ENCODE measurements around the gene ANO2. TPM values are rescaled to one million over a fixed set of nuclear protein-coding genes. Genes with fewer than 3 reads are reported as not detected.

Gene ANO2
- total and polyA plus RNA-seq, 5 donors from 2014 or later: 0.10 TPM; not detected in 4

- Mint-ChIP-seq H3K27ac (no peak overlapping the region), H3K4me3 (no peak overlapping the region), H3K27me3 (peaks cover 4% of the 10 kb centered on the region), H3K4me1 (no peaks in the 10 kb centered on the region), H3K36me3 (no peaks in the 10 kb centered on the region), H3K9me3 (peaks cover 0 to 5% (median 0%) of the 10 kb centered on the region in 7 donors)
- H3K4me1 ChIP-seq (ENCODE audit: control insufficient read depth, insufficient read depth, low read length, poor library complexity, severe bottlenecking): no peaks in the 10 kb centered on the region
- no peaks in the 10 kb centered on the region for H3K27me3 ChIP-seq (ENCODE audit: control insufficient read depth, insufficient read depth, low read length)
- H3K9me3 ChIP-seq (ENCODE audit: control insufficient read depth in 2 of 2, low read length in 2 of 2): no peaks in the 10 kb centered on the region
- H3K4me3 ChIP-seq (ENCODE audit: low read depth, low read length): no peak overlapping the region
- H3K36me3 ChIP-seq (ENCODE audit: control insufficient read depth, insufficient read depth, low read length): no peaks in the 10 kb centered on the region
- no peak overlapping the region for H3K27ac ChIP-seq (ENCODE audit: insufficient read depth, low read length, poor library complexity, severe bottlenecking)
- DNase-seq: no peak
- ATAC-seq (ENCODE audit: low read depth in 2 of 2): no peak
These were observed 138.5 kb downstream of the ANO2 start for GRCh38 chr12:5806371-5807089.

GRCh38 chr12:5803532-5803931 lies 141.5 kb downstream of the ANO2 start:
- H3K27ac Mint-ChIP-seq: no peak overlapping the region
- Histone ChIP-seq H3K27ac (ENCODE audit: insufficient read depth, low read length, poor library complexity, severe bottlenecking) (no peak overlapping the region), H3K4me1 (ENCODE audit: control insufficient read depth, insufficient read depth, low read length, poor library complexity, severe bottlenecking) (no peaks in the 10 kb centered on the region), H3K4me3 (ENCODE audit: low read depth, low read length) (no peak overlapping the region), H3K27me3 (ENCODE audit: control insufficient read depth, insufficient read depth, low read length) (no peaks in the 10 kb centered on the region), H3K36me3 (ENCODE audit: control insufficient read depth, insufficient read depth, low read length) (no peaks in the 10 kb centered on the region), H3K9me3 (ENCODE audit: control insufficient read depth in 2 of 2, low read length in 2 of 2) (no peaks in the 10 kb centered on the region)
- H3K4me1 Mint-ChIP-seq: no peaks in the 10 kb centered on the region
- H3K4me3 Mint-ChIP-seq: no peak overlapping the region
- DNase-seq: no peak
- no peaks in the 10 kb centered on the region for H3K27me3 Mint-ChIP-seq
- no peaks in the 10 kb centered on the region for H3K36me3 Mint-ChIP-seq
- no peak for ATAC-seq (ENCODE audit: low read depth in 2 of 2)
- H3K9me3 Mint-ChIP-seq: peaks cover 0 to 5% (median 0%) of the 10 kb centered on the region in 7 donors

- ATAC-seq (ENCODE audit: low read depth in 2 of 2): no peak
- H3K27ac Mint-ChIP-seq: peak overlapping the region in 1 of 3 donors; percentile 17
These were observed 146.6 kb downstream of the ANO2 start for GRCh38 chr12:5798242-5799015.

GRCh38 chr12:5797661-5798060 lies 147.4 kb downstream of the ANO2 start:
- Mint-ChIP-seq H3K9me3 (peaks cover 0 to 3% (median 0%) of the 10 kb centered on the region in 7 donors), H3K36me3 (no peaks in the 10 kb centered on the region), H3K27me3 (no peaks in the 10 kb centered on the region), H3K4me1 (no peaks in the 10 kb centered on the region), H3K4me3 (no peak overlapping the region), H3K27ac (no peak overlapping the region)
- Histone ChIP-seq H3K9me3 (ENCODE audit: control insufficient read depth in 2 of 2, low read length in 2 of 2) (no peaks in the 10 kb centered on the region), H3K36me3 (ENCODE audit: control insufficient read depth, insufficient read depth, low read length) (no peaks in the 10 kb centered on the region), H3K27ac (ENCODE audit: insufficient read depth, low read length, poor library complexity, severe bottlenecking) (no peak overlapping the region), H3K4me1 (ENCODE audit: control insufficient read depth, insufficient read depth, low read length, poor library complexity, severe bottlenecking) (no peaks in the 10 kb centered on the region), H3K4me3 (ENCODE audit: low read depth, low read length) (no peak overlapping the region), H3K27me3 (ENCODE audit: control insufficient read depth, insufficient read depth, low read length) (no peaks in the 10 kb centered on the region)
- ATAC-seq (ENCODE audit: low read depth in 2 of 2) (no peak), DNase-seq (no peak)

More at GRCh38 chr12:5798242-5799015, 146.6 kb downstream of the ANO2 start:
- Histone ChIP-seq H3K9me3 (ENCODE audit: control insufficient read depth in 2 of 2, low read length in 2 of 2) (no peaks in the 10 kb centered on the region), H3K36me3 (ENCODE audit: control insufficient read depth, insufficient read depth, low read length) (no peaks in the 10 kb centered on the region), H3K27me3 (ENCODE audit: control insufficient read depth, insufficient read depth, low read length) (no peaks in the 10 kb centered on the region), H3K27ac (ENCODE audit: insufficient read depth, low read length, poor library complexity, severe bottlenecking) (no peak overlapping the region), H3K4me3 (ENCODE audit: low read depth, low read length) (no peak overlapping the region), H3K4me1 (ENCODE audit: control insufficient read depth, insufficient read depth, low read length, poor library complexity, severe bottlenecking) (no peaks in the 10 kb centered on the region)
- no peaks in the 10 kb centered on the region for H3K36me3 Mint-ChIP-seq
- H3K27me3 Mint-ChIP-seq: no peaks in the 10 kb centered on the region
- no peak overlapping the region for H3K4me3 Mint-ChIP-seq
- DNase-seq: no peak
- no peaks in the 10 kb centered on the region for H3K4me1 Mint-ChIP-seq
- peaks cover 0 to 3% (median 0%) of the 10 kb centered on the region in 7 donors for H3K9me3 Mint-ChIP-seq

GRCh38 chr12:5796959-5797225 lies 148.2 kb downstream of the ANO2 start:
- H3K4me1 ChIP-seq (ENCODE audit: control insufficient read depth, insufficient read depth, low read length, poor library complexity, severe bottlenecking): no peaks in the 10 kb centered on the region
- Mint-ChIP-seq H3K4me3 (no peak overlapping the region), H3K27me3 (no peaks in the 10 kb centered on the region), H3K4me1 (no peaks in the 10 kb centered on the region), H3K9me3 (peaks cover 0 to 3% (median 0%) of the 10 kb centered on the region in 7 donors), H3K36me3 (no peaks in the 10 kb centered on the region), H3K27ac (no peak overlapping the region)
- H3K9me3 ChIP-seq (ENCODE audit: control insufficient read depth in 2 of 2, low read length in 2 of 2): no peaks in the 10 kb centered on the region
- H3K27me3 ChIP-seq (ENCODE audit: control insufficient read depth, insufficient read depth, low read length): no peaks in the 10 kb centered on the region
- no peaks in the 10 kb centered on the region for H3K36me3 ChIP-seq (ENCODE audit: control insufficient read depth, insufficient read depth, low read length)
- ATAC-seq (ENCODE audit: low read depth in 2 of 2): no peak
- no peak for DNase-seq
- no peak overlapping the region for H3K27ac ChIP-seq (ENCODE audit: insufficient read depth, low read length, poor library complexity, severe bottlenecking)
- H3K4me3 ChIP-seq (ENCODE audit: low read depth, low read length): no peak overlapping the region

DNA sequence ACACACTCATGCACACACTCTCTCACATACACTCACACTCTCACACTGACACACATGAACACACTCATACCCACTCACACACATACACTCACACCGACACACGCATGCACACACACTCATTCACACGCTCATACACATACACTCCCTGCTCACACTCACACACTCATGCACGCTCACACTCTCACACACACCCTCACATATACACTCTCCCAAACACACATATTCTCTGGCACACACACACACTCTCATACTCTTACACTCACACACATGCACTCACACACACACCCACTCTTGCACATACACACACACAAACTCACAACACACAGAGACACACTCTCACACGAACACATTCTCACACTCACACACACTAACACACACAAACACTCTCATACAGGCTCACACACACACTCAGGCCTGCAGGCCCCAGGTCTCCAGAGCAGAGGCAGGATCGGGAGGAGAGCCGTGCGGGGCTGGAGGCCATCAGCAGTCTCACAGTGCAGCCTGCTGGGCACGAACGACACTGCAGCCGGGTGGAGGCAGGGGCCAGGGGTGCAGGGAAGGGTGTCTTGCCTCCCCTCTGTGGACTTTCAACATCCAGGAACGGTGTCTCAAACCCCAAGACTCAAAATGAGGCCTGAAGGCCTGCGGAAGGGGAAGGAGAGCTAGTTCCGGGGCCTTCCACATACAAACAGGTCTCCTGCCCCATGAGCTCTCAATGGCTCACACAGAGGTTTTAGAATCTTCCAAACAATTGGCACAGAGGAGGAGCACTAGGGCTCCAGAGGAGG lies 148.7 kb downstream of the ANO2 start:
- no peak overlapping the region for H3K27ac ChIP-seq (ENCODE audit: insufficient read depth, low read length, poor library complexity, severe bottlenecking)
- H3K4me1 ChIP-seq (ENCODE audit: control insufficient read depth, insufficient read depth, low read length, poor library complexity, severe bottlenecking): no peaks in the 10 kb centered on the region
- no peak overlapping the region for H3K27ac Mint-ChIP-seq
- H3K27me3 Mint-ChIP-seq: no peaks in the 10 kb centered on the region
- H3K9me3 Mint-ChIP-seq: peaks cover 0 to 3% (median 0%) of the 10 kb centered on the region in 7 donors
- H3K36me3 ChIP-seq (ENCODE audit: control insufficient read depth, insufficient read depth, low read length): no peaks in the 10 kb centered on the region
- no peaks in the 10 kb centered on the region for H3K9me3 ChIP-seq (ENCODE audit: control insufficient read depth in 2 of 2, low read length in 2 of 2)
- no peak overlapping the region for H3K4me3 Mint-ChIP-seq
- DNase-seq (peak in 1 of 3 donors; percentile 1), ATAC-seq (ENCODE audit: low read depth in 2 of 2) (no peak)
- no peaks in the 10 kb centered on the region for H3K4me1 Mint-ChIP-seq
- H3K27me3 ChIP-seq (ENCODE audit: control insufficient read depth, insufficient read depth, low read length): no peaks in the 10 kb centered on the region
- H3K4me3 ChIP-seq (ENCODE audit: low read depth, low read length): no peak overlapping the region
- no peaks in the 10 kb centered on the region for H3K36me3 Mint-ChIP-seq

- H3K36me3 ChIP-seq (ENCODE audit: control insufficient read depth, insufficient read depth, low read length): no peaks in the 10 kb centered on the region
- no peak overlapping the region for H3K4me3 Mint-ChIP-seq
- no peaks in the 10 kb centered on the region for H3K9me3 ChIP-seq (ENCODE audit: control insufficient read depth in 2 of 2, low read length in 2 of 2)
- no peak for ATAC-seq (ENCODE audit: low read depth in 2 of 2)
- H3K27ac Mint-ChIP-seq: no peak overlapping the region
- no peaks in the 10 kb centered on the region for H3K27me3 Mint-ChIP-seq
- no peaks in the 10 kb centered on the region for H3K36me3 Mint-ChIP-seq
- peaks cover 2% of the 10 kb centered on the region for H3K27me3 ChIP-seq (ENCODE audit: control insufficient read depth, insufficient read depth, low read length)
- H3K4me3 ChIP-seq (ENCODE audit: low read depth, low read length): no peak overlapping the region
- DNase-seq: no peak
- no peaks in the 10 kb centered on the region for H3K4me1 ChIP-seq (ENCODE audit: control insufficient read depth, insufficient read depth, low read length, poor library complexity, severe bottlenecking)
- H3K4me1 Mint-ChIP-seq: no peaks in the 10 kb centered on the region
- peaks cover 0 to 3% (median 0%) of the 10 kb centered on the region in 7 donors for H3K9me3 Mint-ChIP-seq
- no peak overlapping the region for H3K27ac ChIP-seq (ENCODE audit: insufficient read depth, low read length, poor library complexity, severe bottlenecking)
These were observed 150.9 kb downstream of the ANO2 start for GRCh38 chr12:5794156-5794555.

Measured in CD4-positive, CD25-positive, alpha-beta regulatory T cell (primary cell).